CD14-positive monocyte (primary cell): ENCODE data around the gene PRKN. TPM values are rescaled to one million over a fixed set of nuclear protein-coding genes. Genes with fewer than 3 reads are reported as not detected.

ENCODE experiments used
- DNase-seq, 3 donors: peaks; one replicate each; pipeline ENCODE4 v3.0.0-alpha.2; 2011 to 2022
- H2AFZ ChIP-seq: 2 replicates; pipeline ENCODE4 v1.6.0; 2012; ENCODE audit warnings: mild to moderate bottlenecking, low read depth, low read length, inconsistent platforms; ENCODE audit not compliant: insufficient read depth, poor library complexity, severe bottlenecking
- H3K27ac ChIP-seq, 2 donors: 1 replicate in 1 of 2; 2 replicates in 1 of 2; pipeline ENCODE4 v1.5.1; 2012 to 2013; ENCODE audit warnings: low read length in 2 of 2, control low read depth in 1 of 2, inconsistent platforms in 1 of 2, low read depth in 1 of 2, mild to moderate bottlenecking in 1 of 2
- H3K27me3 ChIP-seq, 2 donors: one replicate each; pipeline versions ENCODE4 v1.6.0 to v1.6.1; 2011 to 2013; ENCODE audit warnings: low read length in 2 of 2; ENCODE audit not compliant: control insufficient read depth in 2 of 2, insufficient read depth in 2 of 2
- H3K36me3 ChIP-seq, 2 donors: replicated peaks in 1 of 2; 1 replicate in 1 of 2; 2 replicates in 1 of 2; pipeline versions ENCODE4 v1.5.1 to v1.6.1; 2012 to 2013; ENCODE audit warnings: low read length in 2 of 2, control low read depth in 1 of 2, inconsistent platforms in 1 of 2, mild to moderate bottlenecking in 1 of 2; ENCODE audit not compliant: insufficient read depth in 2 of 2, control insufficient read depth in 1 of 2
- H3K4me1 ChIP-seq, 2 donors: 1 replicate in 1 of 2; 2 replicates in 1 of 2; pipeline versions ENCODE4 v1.5.1 to v1.6.1; 2012 to 2013; ENCODE audit warnings: low read length in 2 of 2, control low read depth in 1 of 2, inconsistent platforms in 1 of 2, mild to moderate bottlenecking in 1 of 2, moderate library complexity in 1 of 2; ENCODE audit not compliant: insufficient read depth in 2 of 2, control insufficient read depth in 1 of 2
- H3K4me2 ChIP-seq: replicated peaks from 2 replicates; pipeline ENCODE3; 2012; ENCODE audit warnings: low read length, moderate library complexity, mild to moderate bottlenecking; ENCODE audit not compliant: poor library complexity, severe bottlenecking; ENCODE audit errors: extremely low read depth
- H3K4me3 ChIP-seq, 3 experiments: fragments of 200-600 bp in 1 of 3; sonication (generic) in 1 of 3; replicated peaks in 1 of 3; 1 replicate in 2 of 3; 2 replicates in 1 of 3; pipeline ENCODE4 v1.5.1; 2011 to 2013; ENCODE audit warnings: low read length in 3 of 3, mild to moderate bottlenecking in 3 of 3, control low read depth in 2 of 3, low read depth in 2 of 3, inconsistent platforms in 1 of 3, moderate library complexity in 1 of 3
- H3K79me2 ChIP-seq: 2 replicates; pipeline ENCODE4 v1.6.0; 2012; ENCODE audit warnings: mild to moderate bottlenecking, control low read depth, inconsistent platforms, low read length, moderate library complexity; ENCODE audit not compliant: insufficient read depth
- H3K9ac ChIP-seq: 2 replicates; pipeline ENCODE4 v1.6.0; 2017; ENCODE audit warnings: low read length, mild to moderate bottlenecking; ENCODE audit not compliant: insufficient read depth, poor library complexity, severe bottlenecking
- H3K9me3 ChIP-seq, 2 donors: replicated peaks in 1 of 2; 1 replicate in 1 of 2; 2 replicates in 1 of 2; pipeline versions ENCODE4 v1.5.1 to v1.6.1; 2012 to 2013; ENCODE audit warnings: low read length in 2 of 2, control low read depth in 1 of 2; ENCODE audit not compliant: control insufficient read depth in 1 of 2, insufficient read depth in 1 of 2
- H4K20me1 ChIP-seq: 2 replicates; pipeline ENCODE4 v1.6.0; 2012; ENCODE audit warnings: mild to moderate bottlenecking, low read length, control low read depth, moderate library complexity; ENCODE audit not compliant: insufficient read depth
- H3K27ac Mint-ChIP-seq, 7 donors: one replicate each; pipeline ENCODE4 v1.8.0; 2020; ENCODE audit warnings: mild to moderate bottlenecking in 7 of 7, mixed read lengths in 7 of 7, moderate library complexity in 6 of 7, inconsistent platforms in 2 of 7
- H3K27me3 Mint-ChIP-seq, 3 donors: one replicate each; pipeline ENCODE4 v1.8.0; 2021 to 2022; ENCODE audit warnings: low read depth in 3 of 3, mild to moderate bottlenecking in 3 of 3, mixed read lengths in 3 of 3, moderate library complexity in 3 of 3, inconsistent platforms in 1 of 3
- H3K36me3 Mint-ChIP-seq, 2 donors: one replicate each; pipeline ENCODE4 v1.8.0; 2020; ENCODE audit warnings: mixed read lengths in 2 of 2, inconsistent platforms in 1 of 2, mild to moderate bottlenecking in 1 of 2
- H3K4me1 Mint-ChIP-seq: one replicate; pipeline ENCODE4 v1.8.0; 2020; ENCODE audit warnings: mild to moderate bottlenecking, mixed read lengths
- H3K4me3 Mint-ChIP-seq, 2 donors: one replicate each; pipeline ENCODE4 v1.8.0; 2020; ENCODE audit warnings: mild to moderate bottlenecking in 2 of 2, mixed read lengths in 2 of 2, moderate library complexity in 1 of 2
- H3K9me3 Mint-ChIP-seq, 7 donors: one replicate each; pipeline ENCODE4 v1.8.0; 2020 to 2022; ENCODE audit warnings: mixed read lengths in 7 of 7, mild to moderate bottlenecking in 6 of 7, moderate library complexity in 6 of 7, inconsistent platforms in 2 of 7
- whole genome bisulfite sequencing: methylation state at CpG from one replicate; pipeline ENCODE4 v1.1.5; 2013; ENCODE audit warnings: missing lambda C conversion rate; ENCODE audit not compliant: insufficient coverage; 5-methylcytosine and 5-hydroxymethylcytosine counted together
- intact Hi-C, 2 donors: fragments of 100-400 bp; cut with micrococcal nuclease; formaldehyde crosslinking; loops; one replicate each; pipeline versions ENCODE4 v1.15.0 to v1.15.1; 2023
- polyA plus RNA-seq, 3 donors: library from polyadenylated mRNA; depleted of rRNA in 1 of 3; unstranded in 2 of 3; stranded (reverse) in 1 of 3; fragments of 300-500 nt in 2 of 3; fragments of >200 nt in 1 of 3; fragmentation: Illumina TruSeq in 2 of 3; gene quantifications; 1 replicate in 2 of 3; 2 replicates in 1 of 3; pipeline ENCODE4 v1.2.3, GENCODE V29; 2012 to 2021
- TF ChIP-seq, protein P1 (sequence below): fragments of 200-600 bp; IDR thresholded peaks from one replicate; pipeline ENCODE4 v1.8.0; 2022; ENCODE audit warnings: antibody characterized with exemption, mild to moderate bottlenecking

PRKN gene
- polyA plus RNA-seq, 3 donors = 0.19 to 0.21 TPM; not detected in 1

- Histone ChIP-seq H3K4me1 (no peaks in the 10 kb centered on the region), H3K9ac (no peak overlapping the region), H3K79me2 (no peaks in the 10 kb centered on the region), H3K27ac (no peak overlapping the region), H2AFZ (no peak overlapping the region), H3K4me2 (no peak overlapping the region), H3K9me3 (no peaks in the 10 kb centered on the region), H3K4me3 (no peak overlapping the region), H4K20me1 (no peaks in the 10 kb centered on the region), H3K36me3 (no peaks in the 10 kb centered on the region), H3K27me3 (no peaks in the 10 kb centered on the region)
- peaks cover 0 to 2% (median 2%) of the 10 kb centered on the region in 3 donors for H3K27me3 Mint-ChIP-seq
- no CpG with 5 or more reads among the region's 4 CpGs for WGBS
- no peaks in the 10 kb centered on the region for H3K36me3 Mint-ChIP-seq
- H3K4me3 Mint-ChIP-seq = no peak overlapping the region
- H3K27ac Mint-ChIP-seq = no peak overlapping the region
- peaks cover 0 to 3% (median 2%) of the 10 kb centered on the region in 7 donors for H3K9me3 Mint-ChIP-seq
- TF ChIP-seq, protein P1, sequence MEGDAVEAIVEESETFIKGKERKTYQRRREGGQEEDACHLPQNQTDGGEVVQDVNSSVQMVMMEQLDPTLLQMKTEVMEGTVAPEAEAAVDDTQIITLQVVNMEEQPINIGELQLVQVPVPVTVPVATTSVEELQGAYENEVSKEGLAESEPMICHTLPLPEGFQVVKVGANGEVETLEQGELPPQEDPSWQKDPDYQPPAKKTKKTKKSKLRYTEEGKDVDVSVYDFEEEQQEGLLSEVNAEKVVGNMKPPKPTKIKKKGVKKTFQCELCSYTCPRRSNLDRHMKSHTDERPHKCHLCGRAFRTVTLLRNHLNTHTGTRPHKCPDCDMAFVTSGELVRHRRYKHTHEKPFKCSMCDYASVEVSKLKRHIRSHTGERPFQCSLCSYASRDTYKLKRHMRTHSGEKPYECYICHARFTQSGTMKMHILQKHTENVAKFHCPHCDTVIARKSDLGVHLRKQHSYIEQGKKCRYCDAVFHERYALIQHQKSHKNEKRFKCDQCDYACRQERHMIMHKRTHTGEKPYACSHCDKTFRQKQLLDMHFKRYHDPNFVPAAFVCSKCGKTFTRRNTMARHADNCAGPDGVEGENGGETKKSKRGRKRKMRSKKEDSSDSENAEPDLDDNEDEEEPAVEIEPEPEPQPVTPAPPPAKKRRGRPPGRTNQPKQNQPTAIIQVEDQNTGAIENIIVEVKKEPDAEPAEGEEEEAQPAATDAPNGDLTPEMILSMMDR = no peak
- intact Hi-C loops = no loop called here
- no peak for DNase-seq
- H3K4me1 Mint-ChIP-seq = no peaks in the 10 kb centered on the region
Measured at GRCh38 chr6:161498881-161499280, 1228.7 kb downstream of the PRKN start.

DNA sequence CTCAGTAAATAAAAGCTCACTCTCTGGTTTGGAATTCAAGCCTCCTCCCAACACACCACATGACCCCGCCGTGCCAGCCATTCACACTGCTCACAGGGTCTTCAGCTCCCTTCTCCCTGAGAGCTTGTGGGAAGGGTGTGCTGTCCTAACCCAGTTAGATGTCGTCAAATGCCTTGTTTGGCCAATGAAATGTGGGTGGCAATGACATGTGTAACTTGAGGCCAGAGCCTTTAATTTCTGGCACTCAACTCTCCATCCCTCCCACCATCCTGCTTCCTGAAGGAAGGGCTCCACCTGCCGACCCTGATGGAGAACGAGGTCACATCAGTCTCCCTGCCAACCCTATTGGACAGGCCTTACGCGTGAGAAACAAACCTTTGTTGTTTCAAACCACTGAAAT, 1229.2 kb downstream of the PRKN start:
- intact Hi-C loops = no loop called here
- H3K9me3 ChIP-seq = no peaks in the 10 kb centered on the region
- peaks cover 0 to 3% (median 2%) of the 10 kb centered on the region in 7 donors for H3K9me3 Mint-ChIP-seq
- no peak overlapping the region for H3K27ac ChIP-seq
- no peaks in the 10 kb centered on the region for H4K20me1 ChIP-seq
- no peak overlapping the region for H3K9ac ChIP-seq
- H3K4me1 ChIP-seq = no peaks in the 10 kb centered on the region
- no peak overlapping the region for H3K4me3 Mint-ChIP-seq
- H3K79me2 ChIP-seq = no peaks in the 10 kb centered on the region
- H3K36me3 ChIP-seq = no peaks in the 10 kb centered on the region
- no peak overlapping the region for H3K27ac Mint-ChIP-seq
- no peaks in the 10 kb centered on the region for H3K4me1 Mint-ChIP-seq
- no peak overlapping the region for H2AFZ ChIP-seq
- H3K27me3 ChIP-seq = no peaks in the 10 kb centered on the region
- TF ChIP-seq, protein P1 = no peak
- WGBS = no CpG with 5 or more reads among the region's 7 CpGs
- no peaks in the 10 kb centered on the region for H3K36me3 Mint-ChIP-seq
- no peak overlapping the region for H3K4me3 ChIP-seq
- no peak overlapping the region for H3K4me2 ChIP-seq
- DNase-seq = no peak
- peaks cover 0 to 2% (median 2%) of the 10 kb centered on the region in 3 donors for H3K27me3 Mint-ChIP-seq
